HG02623 (cell line): ENCODE results near the gene SENP3.

Source experiments
- ATAC-seq: cut with Tn5 transposase; IDR thresholded peaks from one replicate; pipeline ENCODE4 v1.9.1; 2021; ENCODE audit warnings: moderate library complexity; ENCODE audit not compliant: unreplicated experiment

The SENP3 gene

GRCh38 chr17:7561589-7562207 lies at the start of gene SENP3:
TSS of gene SENP3 (plus strand) at chr17:7561919. CDS start at chr17:7563077, 1,158 bp downstream.
- ATAC-seq: peak; percentile 65

GRCh38 chr17:7512105-7512504 lies 49.6 kb upstream of the SENP3 start:
- no peak for ATAC-seq

GRCh38 chr17:7512824-7513540 lies 48.7 kb upstream of the SENP3 start:
- ATAC-seq: no peak

GRCh38 chr17:7513850-7514419 lies 47.8 kb upstream of the SENP3 start:
- ATAC-seq: no peak

- no peak for ATAC-seq
These were observed 45.7 kb upstream of the SENP3 start for GRCh38 chr17:7515911-7516610.

- no peak for ATAC-seq
These were observed 38.7 kb upstream of the SENP3 start for GRCh38 chr17:7523033-7523432.

GRCh38 chr17:7528842-7529241 lies 32.9 kb upstream of the SENP3 start:
- ATAC-seq: no peak

- no peak for ATAC-seq
These were observed 31.5 kb upstream of the SENP3 start for GRCh38 chr17:7530023-7530900.

GRCh38 chr17:7538050-7538449 lies 23.7 kb upstream of the SENP3 start:
- no peak for ATAC-seq

GRCh38 chr17:7538891-7539545 lies 22.7 kb upstream of the SENP3 start:
- no peak for ATAC-seq

- no peak for ATAC-seq
These were observed 20.6 kb upstream of the SENP3 start for GRCh38 chr17:7541074-7541621.

- no peak for ATAC-seq
These were observed 16.8 kb upstream of the SENP3 start for GRCh38 chr17:7544911-7545310.

GRCh38 chr17:7548585-7549400 lies 12.9 kb upstream of the SENP3 start, which contains the start of gene TNFSF12:
TSS of gene TNFSF12 (plus strand) at chr17:7549058. CDS start at chr17:7549154, 96 bp downstream.
- ATAC-seq: no peak

- ATAC-seq: no peak
These were observed 12.2 kb upstream of the SENP3 start for GRCh38 chr17:7549401-7550055.

GRCh38 chr17:7550344-7550743 lies 11.4 kb upstream of the SENP3 start:
- ATAC-seq: no peak

- ATAC-seq: no peak
These were observed 10.3 kb upstream of the SENP3 start for GRCh38 chr17:7551396-7551795.

- peak; percentile 63 for ATAC-seq
These were observed 9.1 kb upstream of the SENP3 start for GRCh38 chr17:7552621-7553051.

GRCh38 chr17:7553356-7553755 lies 8.4 kb upstream of the SENP3 start:
- ATAC-seq: no peak
